ENCODE results near the gene KLHL28. TPM values are rescaled to one million over a fixed set of nuclear protein-coding genes. Genes with fewer than 3 reads are reported as not detected.

KLHL28 gene
- total and polyA plus RNA-seq, 11 donors = 2.1 to 13.5 (median 10.2) TPM

Other genes starting within 250 kb of the KLHL28 start
- 10 to 100 TPM; 15.2 to 24.0 (median 19.4) TPM for gene TOGARAM1, start 243 bp upstream of the KLHL28 start, total RNA-seq
- gene TOGARAM1, start 243 bp upstream of the KLHL28 start, polyA plus RNA-seq = 1 to 10 TPM; 2.7 to 7.0 TPM
- 10 to 100 TPM in 7 of 9 donors, 1 to 10 TPM in 2; 5.9 to 17.0 (median 13.3) TPM for gene PRPF39, start 122.2 kb upstream of the KLHL28 start, total RNA-seq
- gene PRPF39, start 122.2 kb upstream of the KLHL28 start, polyA plus RNA-seq = 10 to 100 TPM in 1 of 2 donors, 1 to 10 TPM in 1; 9.3 to 13.1 TPM
- gene FKBP3, start 172.5 kb upstream of the KLHL28 start, total RNA-seq = 100 to 1,000 TPM in 4 of 9 donors, 10 to 100 TPM in 5; 66.8 to 131 (median 99.1) TPM
- 100 to 1,000 TPM in 1 of 2 donors, 10 to 100 TPM in 1; 81.8 to 226 TPM for gene FKBP3, start 172.5 kb upstream of the KLHL28 start, polyA plus RNA-seq
- gene FANCM, start 174.0 kb upstream of the KLHL28 start, total RNA-seq = 1 to 10 TPM; 1.8 to 4.5 (median 3.2) TPM
- gene FANCM, start 174.0 kb upstream of the KLHL28 start, polyA plus RNA-seq = 1 to 10 TPM; 1.4 to 2.9 TPM

All from heart left ventricle (tissue), 11 donors.